Germinal center (tissue), 1 donor: ENCODE data around the gene ATG7.
A peak's percentile ranks its signal among the peaks of the same experiment; 100 is the strongest.

Source experiments
- DNase-seq: peaks from one replicate; pipeline ENCODE4 v3.0.0; 2012; ENCODE audit warnings: mixed read lengths, low spot score

ATG7 gene

GRCh38 chr3:11536936-11537612 is 264.9 kb downstream of the ATG7 start:
- DNase-seq: no peak

GRCh38 chr3:11538581-11538980 is 266.4 kb downstream of the ATG7 start:
- no peak for DNase-seq

- no peak for DNase-seq
Measured at GRCh38 chr3:11539218-11539617, 267.0 kb downstream of the ATG7 start.

- DNase-seq: no peak
Measured at GRCh38 chr3:11539677-11540076, 267.5 kb downstream of the ATG7 start.

- DNase-seq: no peak
Measured at GRCh38 chr3:11541321-11542303, 269.4 kb downstream of the ATG7 start.

GRCh38 chr3:11542551-11542950 is 270.4 kb downstream of the ATG7 start:
- no peak for DNase-seq

GRCh38 chr3:11543141-11543947 is 271.1 kb downstream of the ATG7 start:
- DNase-seq: no peak

- DNase-seq: no peak
Measured at GRCh38 chr3:11543948-11544387, 271.8 kb downstream of the ATG7 start.

GRCh38 chr3:11544412-11545181 is 272.4 kb downstream of the ATG7 start:
- DNase-seq: no peak

- DNase-seq: no peak
Measured at GRCh38 chr3:11545186-11545851, 273.1 kb downstream of the ATG7 start.

- DNase-seq: no peak
Measured at GRCh38 chr3:11546657-11547302, 274.6 kb downstream of the ATG7 start.

- no peak for DNase-seq
Measured at GRCh38 chr3:11547498-11547897, 275.3 kb downstream of the ATG7 start.

- no peak for DNase-seq
Measured at GRCh38 chr3:11548721-11549131, 276.5 kb downstream of the ATG7 start.

- DNase-seq: peak; percentile 59
Measured at GRCh38 chr3:11549580-11550140, 277.5 kb downstream of the ATG7 start.

GRCh38 chr3:11551036-11551435 is 278.8 kb downstream of the ATG7 start:
- DNase-seq: no peak

GRCh38 chr3:11552289-11553264 is 280.4 kb downstream of the ATG7 start:
- no peak for DNase-seq

GRCh38 chr3:11553436-11554235 is 281.4 kb downstream of the ATG7 start:
- DNase-seq: no peak

GRCh38 chr3:11554236-11554610 is 282.0 kb downstream of the ATG7 start:
- no peak for DNase-seq
